Trophoblast cell (in vitro differentiated cells and primary cell): ENCODE measurements around the gene FDPS.

Experiments used
- DNase-seq, 2 donors: peaks; one replicate each; pipeline ENCODE4 v3.0.0-alpha.2; 2016
- H2AFZ ChIP-seq: 2 replicates; pipeline ENCODE4 v1.6.1; 2013; ENCODE audit warnings: low read length, moderate library complexity, mild to moderate bottlenecking; ENCODE audit not compliant: insufficient read depth, poor library complexity
- H2AK5ac ChIP-seq: 2 replicates; pipeline ENCODE4 v1.6.1; 2013; ENCODE audit warnings: mild to moderate bottlenecking, low read length
- H2BK120ac ChIP-seq: 2 replicates; pipeline ENCODE4 v1.6.1; 2013; ENCODE audit warnings: low read length, mild to moderate bottlenecking, moderate library complexity; ENCODE audit not compliant: insufficient read depth, poor library complexity
- H2BK12ac ChIP-seq: 2 replicates; pipeline ENCODE4 v1.6.1; 2013; ENCODE audit warnings: mild to moderate bottlenecking, low read length, moderate library complexity
- H2BK5ac ChIP-seq: 2 replicates; pipeline ENCODE4 v1.6.1; 2013; ENCODE audit warnings: low read length, low read depth, moderate library complexity, mild to moderate bottlenecking; ENCODE audit not compliant: poor library complexity
- H3K14ac ChIP-seq: 2 replicates; pipeline ENCODE4 v1.6.1; 2013; ENCODE audit warnings: mild to moderate bottlenecking, low read length
- H3K18ac ChIP-seq: 2 replicates; pipeline ENCODE4 v1.6.1; 2013; ENCODE audit warnings: mild to moderate bottlenecking, low read length
- H3K23ac ChIP-seq: 2 replicates; pipeline ENCODE4 v1.6.1; 2013; ENCODE audit warnings: low read length
- H3K27ac ChIP-seq: 2 replicates; pipeline ENCODE4 v1.5.1; 2013; ENCODE audit warnings: low read depth, mild to moderate bottlenecking, inconsistent platforms, low read length, moderate library complexity
- H3K27me3 ChIP-seq: 2 replicates; pipeline ENCODE4 v1.6.1; 2013; ENCODE audit warnings: inconsistent platforms, mild to moderate bottlenecking, low read length, moderate library complexity; ENCODE audit not compliant: insufficient read depth
- H3K36me3 ChIP-seq, 2 experiments: 1 replicate in 1 of 2; 2 replicates in 1 of 2; pipeline ENCODE4 v1.6.1; 2013; ENCODE audit warnings: low read length in 2 of 2, mild to moderate bottlenecking in 2 of 2, moderate library complexity in 1 of 2; ENCODE audit not compliant: insufficient read depth in 2 of 2, control insufficient read depth in 1 of 2
- H3K4ac ChIP-seq: 2 replicates; pipeline ENCODE4 v1.6.1; 2013; ENCODE audit warnings: low read depth, mild to moderate bottlenecking, low read length, moderate library complexity
- H3K4me1 ChIP-seq, 2 experiments: 1 replicate in 1 of 2; 2 replicates in 1 of 2; pipeline ENCODE4 v1.6.1; 2013; ENCODE audit warnings: low read length in 2 of 2, mild to moderate bottlenecking in 2 of 2, moderate library complexity in 1 of 2; ENCODE audit not compliant: insufficient read depth in 2 of 2, control insufficient read depth in 1 of 2
- H3K4me2 ChIP-seq: 2 replicates; pipeline ENCODE4 v1.6.1; 2013; ENCODE audit warnings: inconsistent platforms, mild to moderate bottlenecking, low read length, moderate library complexity
- H3K4me3 ChIP-seq: 2 replicates; pipeline ENCODE4 v1.5.1; 2013; ENCODE audit warnings: mild to moderate bottlenecking, low read depth, low read length, inconsistent platforms
- H3K79me1 ChIP-seq: one replicate; pipeline ENCODE4 v1.6.1; 2013; ENCODE audit warnings: low read length
- H3K79me2 ChIP-seq: 2 replicates; pipeline ENCODE4 v1.6.1; 2013; ENCODE audit warnings: low read length, mild to moderate bottlenecking; ENCODE audit not compliant: control insufficient read depth, insufficient read depth, poor library complexity
- H3K9ac ChIP-seq: 2 replicates; pipeline ENCODE4 v1.6.1; 2013; ENCODE audit warnings: mild to moderate bottlenecking, low read length
- H3K9me3 ChIP-seq: 2 replicates; pipeline ENCODE4 v1.6.1; 2013; ENCODE audit warnings: low read depth, mild to moderate bottlenecking, control low read depth, inconsistent platforms, low read length; ENCODE audit not compliant: insufficient read depth
- H4K12ac ChIP-seq: 2 replicates; pipeline ENCODE4 v1.6.1; 2013; ENCODE audit warnings: low read depth, mild to moderate bottlenecking, low read length, moderate library complexity
- H4K8ac ChIP-seq: 2 replicates; pipeline ENCODE4 v1.6.1; 2013; ENCODE audit warnings: low read depth, mild to moderate bottlenecking, low read length, moderate library complexity
- H4K91ac ChIP-seq: one replicate; pipeline ENCODE4 v1.6.1; 2013; ENCODE audit warnings: low read depth, mild to moderate bottlenecking, low read length, moderate library complexity
- WGBS: extraction: QIAGEN DNeasy Blood & Tissue Kit; methylation state at CpG from one replicate; pipeline ENCODE4 v1.1.7; 2013; ENCODE audit warnings: missing lambda C conversion rate; ENCODE audit not compliant: insufficient read length, insufficient coverage; ENCODE audit errors: extremely low coverage; 5-methylcytosine and 5-hydroxymethylcytosine counted together

Gene FDPS

DNA sequence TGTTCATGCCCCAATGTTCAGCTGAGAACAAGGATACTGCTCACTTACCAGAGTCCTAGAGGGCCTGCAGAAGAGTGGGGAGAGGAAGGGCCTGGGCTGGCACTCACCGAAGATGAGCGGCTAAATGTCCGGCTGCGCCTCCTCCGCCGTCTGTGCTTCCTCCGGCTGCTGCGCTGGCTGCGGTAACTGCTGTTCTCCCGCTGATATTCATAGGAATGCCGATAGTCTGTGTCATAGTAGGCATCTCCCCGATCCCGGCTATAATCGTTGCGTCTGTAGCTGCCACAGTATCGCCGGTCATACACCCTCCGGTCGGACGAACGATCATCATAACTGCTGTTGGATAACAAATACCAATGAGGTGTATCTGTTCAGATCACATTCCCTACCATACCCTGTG lies 39.3 kb upstream of the FDPS start:
- Histone ChIP-seq H2AFZ (no peak overlapping the region), H3K9me3 (no peaks in the 10 kb centered on the region), H2BK120ac (no peak overlapping the region), H4K12ac (no peak overlapping the region), H2BK12ac (no peak overlapping the region), H2AK5ac (no peak overlapping the region), H4K91ac (no peak overlapping the region), H3K9ac (no peak overlapping the region), H3K18ac (no peak overlapping the region), H2BK5ac (no peak overlapping the region), H3K27ac (no peak overlapping the region), H3K4ac (no peak overlapping the region), H3K36me3 (peaks cover 40 to 56% of the 10 kb centered on the region in 2 experiments), H3K14ac (no peak overlapping the region), H3K23ac (no peak overlapping the region), H4K8ac (no peak overlapping the region), H3K79me2 (peaks cover 7% of the 10 kb centered on the region), H3K4me1 (peaks cover 5 to 6% of the 10 kb centered on the region in 2 experiments), H3K4me2 (no peak overlapping the region), H3K4me3 (no peak overlapping the region), H3K27me3 (no peaks in the 10 kb centered on the region), H3K79me1 (peaks cover 9% of the 10 kb centered on the region)
- DNase-seq: no peak
- no CpG with 5 or more reads among the region's 21 CpGs for WGBS

DNA sequence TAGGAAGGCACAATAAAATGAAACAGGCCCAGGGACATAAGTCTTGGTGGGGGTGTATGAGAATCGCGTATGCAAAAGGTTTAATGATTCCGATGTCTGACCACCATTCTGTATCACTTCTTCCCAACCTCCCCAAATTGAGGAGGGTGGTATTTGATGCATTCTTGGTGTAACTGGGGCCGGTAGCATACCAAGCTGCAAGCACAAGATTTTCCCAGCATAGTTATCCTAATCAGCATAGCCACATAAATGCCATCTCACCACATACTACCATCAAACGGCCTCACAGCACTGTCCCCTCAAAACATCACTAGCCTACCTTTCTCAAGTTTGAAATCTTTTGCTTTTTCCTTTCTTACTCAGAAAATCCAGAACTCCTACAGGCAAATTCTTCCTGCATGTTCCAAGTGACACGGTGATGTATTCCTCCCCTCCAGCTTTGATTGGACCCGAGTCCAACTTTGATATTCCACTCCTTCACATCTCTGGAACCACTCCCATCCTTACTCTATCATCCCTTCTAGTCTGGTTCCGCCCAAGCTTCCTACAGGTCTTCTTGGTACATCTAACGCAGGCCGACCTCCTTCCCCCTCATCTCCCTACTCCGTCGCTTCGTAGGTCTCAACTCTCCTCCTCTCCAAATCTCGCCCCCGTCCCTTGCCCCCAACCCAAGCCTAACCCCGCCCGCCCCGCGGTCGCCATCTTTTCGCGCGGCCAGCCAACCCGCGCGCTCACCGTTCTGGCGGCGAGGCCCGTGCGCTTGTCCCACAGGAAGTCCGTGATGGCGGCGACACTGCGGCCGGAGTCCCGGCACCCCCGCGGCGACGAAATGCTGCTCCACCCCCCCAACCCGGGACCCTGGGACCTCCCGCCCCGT lies 36.0 kb upstream of the FDPS start:
- H3K9ac ChIP-seq: peak overlapping the region; percentile 93
- H2BK120ac ChIP-seq: peak overlapping the region; percentile 67
- H3K27me3 ChIP-seq: no peaks in the 10 kb centered on the region
- peak overlapping the region; percentile 53 for H2AFZ ChIP-seq
- H3K14ac ChIP-seq: peak overlapping the region; percentile 87
- peak overlapping the region; percentile 90 for H3K4me2 ChIP-seq
- peak overlapping the region; percentile 89 for H3K27ac ChIP-seq
- peak overlapping the region; percentile 79 for H4K91ac ChIP-seq
- peaks cover 7 to 10% of the 10 kb centered on the region in 2 experiments for H3K4me1 ChIP-seq
- H3K79me1 ChIP-seq: peaks cover 13% of the 10 kb centered on the region
- H3K79me2 ChIP-seq: peaks cover 10% of the 10 kb centered on the region
- H2BK5ac ChIP-seq: peak overlapping the region; percentile 70
- H3K4me3 ChIP-seq: peak overlapping the region; percentile 89
- no CpG with 5 or more reads among the region's 44 CpGs for WGBS
- peak overlapping the region; percentile 52 for H3K23ac ChIP-seq
- peak overlapping the region; percentile 89 for H3K4ac ChIP-seq
- DNase-seq: peak; percentile 38 to 68
- no peak overlapping the region for H2BK12ac ChIP-seq
- H3K36me3 ChIP-seq: peaks cover 24 to 31% of the 10 kb centered on the region in 2 experiments
- H3K18ac ChIP-seq: peak overlapping the region; percentile 70
- no peak overlapping the region for H2AK5ac ChIP-seq
- no peaks in the 10 kb centered on the region for H3K9me3 ChIP-seq
- H4K12ac ChIP-seq: peak overlapping the region; percentile 59
- H4K8ac ChIP-seq: peak overlapping the region; percentile 83

DNA sequence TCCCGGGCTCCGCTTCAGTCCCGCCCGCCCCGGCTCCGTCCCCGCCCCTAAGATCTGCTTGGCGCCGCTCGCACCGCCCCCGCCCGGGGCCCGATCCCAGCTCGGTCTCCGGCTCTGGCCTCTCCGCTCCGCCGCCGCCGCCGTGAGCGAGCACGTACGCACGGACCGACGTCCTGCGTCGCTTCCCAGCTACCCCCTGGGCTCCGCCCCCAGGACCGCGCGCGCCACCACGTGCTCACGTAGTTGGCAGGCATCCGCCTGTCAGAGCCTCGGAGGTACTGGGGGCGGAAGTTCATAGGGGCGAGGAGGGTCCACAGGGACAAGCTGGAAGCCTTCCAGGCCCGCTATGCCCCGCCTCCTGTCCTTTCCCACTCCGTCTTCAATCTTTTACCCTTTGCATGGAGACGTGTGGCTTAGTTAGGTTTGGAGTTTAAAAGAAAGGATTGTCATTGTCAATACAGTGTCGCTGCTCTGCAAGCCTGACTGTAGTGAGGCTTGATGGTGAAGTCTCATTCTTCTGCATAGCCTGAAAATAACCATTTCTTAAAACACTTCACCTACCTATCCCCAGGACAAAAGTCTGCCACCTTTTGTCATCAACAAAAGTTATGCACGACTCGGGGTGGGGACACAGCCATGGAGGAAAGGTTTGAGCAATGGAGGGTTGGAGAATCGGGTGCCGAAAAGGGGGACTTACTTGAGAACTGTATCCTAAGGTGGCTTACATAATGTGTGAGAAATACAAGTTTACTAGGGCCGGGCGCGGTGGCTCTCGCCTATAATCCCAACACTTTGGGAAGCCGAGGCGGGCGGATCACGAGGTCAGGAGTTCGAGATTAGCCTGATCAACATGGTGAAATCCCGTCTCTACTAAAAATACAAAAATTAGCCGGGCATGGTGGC lies 35.1 kb upstream of the FDPS start, which contains the start of gene CLK2:
Gene CLK2 (minus strand): TSS at position 162 of the 903 bp plus-strand sequence. CDS start 2,527 bp downstream, outside the sequence.
- H3K23ac ChIP-seq: peak within 1 kb of the TSS; percentile 52
- H3K4me3 ChIP-seq: peak within 1 kb of the TSS; percentile 89
- H4K91ac ChIP-seq: peak within 1 kb of the TSS; percentile 79
- peak within 1 kb of the TSS; percentile 89 for H3K4ac ChIP-seq
- WGBS: no CpG with 5 or more reads among the region's 61 CpGs
- no peak within 1 kb of the TSS for H2AK5ac ChIP-seq
- peaks cover 13% of the 10 kb centered on the region for H3K79me1 ChIP-seq
- H3K79me2 ChIP-seq: peaks cover 10% of the 10 kb centered on the region
- no peaks in the 10 kb centered on the region for H3K27me3 ChIP-seq
- H4K8ac ChIP-seq: peak within 1 kb of the TSS; percentile 83
- H3K9me3 ChIP-seq: no peaks in the 10 kb centered on the region
- H3K4me2 ChIP-seq: peak within 1 kb of the TSS; percentile 90
- H3K36me3 ChIP-seq: peaks cover 15 to 22% of the 10 kb centered on the region in 2 experiments
- no peak within 1 kb of the TSS for H2BK12ac ChIP-seq
- H3K4me1 ChIP-seq: peaks cover 13 to 18% of the 10 kb centered on the region in 2 experiments
- H2AFZ ChIP-seq: peak within 1 kb of the TSS; percentile 53
- H3K18ac ChIP-seq: peak within 1 kb of the TSS; percentile 70
- H2BK120ac ChIP-seq: peak within 1 kb of the TSS; percentile 67
- DNase-seq: peak; percentile 95 to 96
- H3K9ac ChIP-seq: peak within 1 kb of the TSS; percentile 93
- peak within 1 kb of the TSS; percentile 70 for H2BK5ac ChIP-seq
- peak within 1 kb of the TSS; percentile 83 for H4K12ac ChIP-seq
- H3K27ac ChIP-seq: peak within 1 kb of the TSS; percentile 89
- H3K14ac ChIP-seq: peak within 1 kb of the TSS; percentile 87
